H9 (cell line): Measurements from ENCODE around the gene XPA. TPM values are rescaled to one million over a fixed set of nuclear protein-coding genes. Genes with fewer than 3 reads are reported as not detected.

Source experiments
- DNase-seq: peaks from one replicate; pipeline ENCODE4 v3.0.0-alpha.2; 2017
- H2AFZ ChIP-seq: one replicate; pipeline ENCODE4 v1.6.1; 2013; ENCODE audit warnings: mild to moderate bottlenecking, low read length, control low read depth, moderate library complexity
- H2AK5ac ChIP-seq: 2 replicates; pipeline ENCODE4 v1.6.1; 2013; ENCODE audit warnings: low read length, control low read depth, mixed read lengths; ENCODE audit not compliant: insufficient read length
- H2BK120ac ChIP-seq: one replicate; pipeline ENCODE4 v1.6.1; 2013; ENCODE audit warnings: low read depth, mild to moderate bottlenecking, low read length, control low read depth, inconsistent platforms; ENCODE audit not compliant: poor library complexity, severe bottlenecking
- H2BK12ac ChIP-seq: 2 replicates; pipeline ENCODE4 v1.6.1; 2013; ENCODE audit warnings: low read length, control low read depth, mixed read lengths, low read depth; ENCODE audit not compliant: insufficient read length
- H2BK15ac ChIP-seq: 2 replicates; pipeline ENCODE4 v1.6.1; 2013; ENCODE audit warnings: low read depth, low read length, control low read depth
- H2BK20ac ChIP-seq: one replicate; pipeline ENCODE4 v1.6.1; 2013; ENCODE audit warnings: low read depth, mild to moderate bottlenecking, low read length, control low read depth, inconsistent platforms; ENCODE audit not compliant: poor library complexity, severe bottlenecking
- H2BK5ac ChIP-seq: 2 replicates; pipeline ENCODE4 v1.6.1; 2013; ENCODE audit warnings: low read length, control low read depth, mixed read lengths; ENCODE audit not compliant: insufficient read length
- H3K14ac ChIP-seq: 2 replicates; pipeline ENCODE4 v1.6.1; 2013; ENCODE audit warnings: low read length, control low read depth; ENCODE audit not compliant: insufficient read depth
- H3K18ac ChIP-seq: 2 replicates; pipeline ENCODE4 v1.6.1; 2013; ENCODE audit warnings: low read depth, mild to moderate bottlenecking, mixed read lengths, low read length, control low read depth; ENCODE audit not compliant: insufficient read length
- H3K23ac ChIP-seq: 2 replicates; pipeline ENCODE4 v1.6.1; 2013; ENCODE audit warnings: low read length, control low read depth, mixed read lengths, low read depth; ENCODE audit not compliant: insufficient read length
- H3K23me2 ChIP-seq: 2 replicates; pipeline ENCODE4 v1.6.1; 2013; ENCODE audit warnings: low read depth, mild to moderate bottlenecking, mixed read lengths, low read length, control low read depth; ENCODE audit not compliant: insufficient read length, poor library complexity, severe bottlenecking
- H3K27ac ChIP-seq: 2 replicates; pipeline ENCODE4 v1.5.1; 2013; ENCODE audit warnings: low read length, control low read depth, mixed read lengths, low read depth; ENCODE audit not compliant: insufficient read length
- H3K27me3 ChIP-seq: 2 replicates; pipeline ENCODE4 v1.6.1; 2013; ENCODE audit warnings: low read length, control low read depth, inconsistent platforms; ENCODE audit not compliant: insufficient read depth
- H3K4ac ChIP-seq: 2 replicates; pipeline ENCODE4 v1.6.1; 2013; ENCODE audit warnings: low read depth, mild to moderate bottlenecking, control low read depth, inconsistent platforms, low read length, moderate library complexity
- H3K4me1 ChIP-seq: 2 replicates; pipeline ENCODE4 v1.6.1; 2013; ENCODE audit warnings: low read length, control low read depth, inconsistent platforms; ENCODE audit not compliant: insufficient read depth
- H3K4me2 ChIP-seq: 2 replicates; pipeline ENCODE4 v1.6.1; 2013; ENCODE audit warnings: low read length, control low read depth, mixed read lengths; ENCODE audit not compliant: insufficient read length, insufficient read depth
- H3K56ac ChIP-seq: 2 replicates; pipeline ENCODE4 v1.6.1; 2013; ENCODE audit warnings: low read depth, mild to moderate bottlenecking, mixed read lengths, low read length, control low read depth; ENCODE audit not compliant: insufficient read length
- H3K79me1 ChIP-seq: 2 replicates; pipeline ENCODE4 v1.6.1; 2013; ENCODE audit warnings: low read depth, mild to moderate bottlenecking, moderate library complexity, low read length, control low read depth, inconsistent platforms; ENCODE audit not compliant: insufficient read depth, poor library complexity, severe bottlenecking
- H3K79me2 ChIP-seq: 2 replicates; pipeline ENCODE4 v1.6.1; 2013; ENCODE audit warnings: low read length, control low read depth, inconsistent platforms; ENCODE audit not compliant: insufficient read depth
- H3K9ac ChIP-seq: 2 replicates; pipeline ENCODE4 v1.6.1; 2013; ENCODE audit warnings: low read length, control low read depth, mixed read lengths; ENCODE audit not compliant: insufficient read length; ENCODE audit errors: extremely low read depth
- H3K9me3 ChIP-seq: one replicate; pipeline ENCODE4 v1.6.1; 2013; ENCODE audit warnings: low read depth, low read length, inconsistent platforms; ENCODE audit not compliant: control insufficient read depth
- H3T11ph ChIP-seq: one replicate; pipeline ENCODE4 v1.6.1; 2013; ENCODE audit warnings: mild to moderate bottlenecking, low read length, control low read depth, inconsistent platforms
- H4K20me1 ChIP-seq: one replicate; pipeline ENCODE4 v1.6.1; 2013; ENCODE audit not compliant: control insufficient read depth, insufficient read length, insufficient read depth
- H4K5ac ChIP-seq: 2 replicates; pipeline ENCODE4 v1.6.1; 2013; ENCODE audit warnings: low read depth, mild to moderate bottlenecking, mixed read lengths, low read length, control low read depth; ENCODE audit not compliant: insufficient read length
- H4K8ac ChIP-seq: replicated peaks from 2 replicates; pipeline ENCODE4 v1.6.1; 2013; ENCODE audit warnings: low read length, control low read depth, mixed read lengths, low read depth; ENCODE audit not compliant: insufficient read length
- H4K91ac ChIP-seq: 2 replicates; pipeline ENCODE4 v1.6.1; 2013; ENCODE audit warnings: low read depth, mild to moderate bottlenecking, moderate library complexity, mixed read lengths, low read length, control low read depth; ENCODE audit not compliant: insufficient read length
- H3K27ac Mint-ChIP-seq, 3 experiments: 2 replicates in 2 of 3; 3 replicates in 1 of 3; pipeline ENCODE4 v1.8.0; 2020 to 2021; ENCODE audit warnings: mixed read lengths in 3 of 3, mild to moderate bottlenecking in 1 of 3, moderate library complexity in 1 of 3
- H3K27me3 Mint-ChIP-seq: 2 replicates; pipeline ENCODE4 v1.8.0; 2021; ENCODE audit warnings: low read depth, mild to moderate bottlenecking, moderate library complexity, mixed read lengths
- H3K36me3 Mint-ChIP-seq, 3 experiments: 2 replicates in 2 of 3; 3 replicates in 1 of 3; pipeline ENCODE4 v1.8.0; 2020 to 2021; ENCODE audit warnings: low read depth in 3 of 3, mixed read lengths in 3 of 3; ENCODE audit not compliant: insufficient read depth in 1 of 3
- H3K4me1 Mint-ChIP-seq, 2 experiments: 2 replicates each; pipeline ENCODE4 v1.8.0; 2020; ENCODE audit warnings: mixed read lengths in 2 of 2
- H3K4me3 Mint-ChIP-seq, 2 experiments: 2 replicates in 1 of 2; 3 replicates in 1 of 2; pipeline ENCODE4 v1.8.0; 2020 to 2021; ENCODE audit warnings: mild to moderate bottlenecking in 2 of 2, mixed read lengths in 2 of 2, moderate library complexity in 1 of 2
- H3K9me3 Mint-ChIP-seq, 2 experiments: 2 replicates in 1 of 2; 3 replicates in 1 of 2; pipeline ENCODE4 v1.8.0; 2020; ENCODE audit warnings: mild to moderate bottlenecking in 2 of 2, mixed read lengths in 2 of 2, moderate library complexity in 1 of 2
- WGBS: extraction: QIAGEN DNeasy Blood & Tissue Kit; methylation state at CpG from one replicate; pipeline ENCODE4 v1.1.7; 2013; ENCODE audit warnings: missing lambda C conversion rate, low lambda C conversion rate, mixed read lengths; ENCODE audit not compliant: insufficient read length; ENCODE audit errors: extremely low coverage; 5-methylcytosine and 5-hydroxymethylcytosine counted together
- total RNA-seq: library from RNA; stranded (reverse); gene quantifications from 2 replicates; pipeline ENCODE4 v1.2.1, GENCODE V29; 2021
- TF ChIP-seq, protein P1 (sequence below): fragments of 200-600 bp; sonication (generic); conservative IDR thresholded peaks from 3 replicates; pipeline ENCODE4 v1.8.0; 2021; ENCODE audit warnings: antibody characterized with exemption, mild to moderate bottlenecking

The XPA gene
- total RNA-seq, 1 experiment from 2014 or later = 6.6 TPM

GRCh38 chr9:97673922-97674321 is 23.2 kb downstream of the XPA start:
- H3K23ac ChIP-seq = no peak overlapping the region
- no peak overlapping the region for H4K91ac ChIP-seq
- no peak overlapping the region for H3K27ac Mint-ChIP-seq
- WGBS = no CpG with 5 or more reads among the region's 3 CpGs
- no peak for DNase-seq
- H2AFZ ChIP-seq = no peak overlapping the region
- H3K18ac ChIP-seq = no peak overlapping the region
- no peak overlapping the region for H3K4ac ChIP-seq
- no peaks in the 10 kb centered on the region for H3K79me1 ChIP-seq
- no peaks in the 10 kb centered on the region for H4K20me1 ChIP-seq
- H4K8ac ChIP-seq = no peak overlapping the region
- H3K4me1 Mint-ChIP-seq = no peaks in the 10 kb centered on the region
- no peak overlapping the region for H3K4me3 Mint-ChIP-seq
- no peak overlapping the region for H4K5ac ChIP-seq
- no peak overlapping the region for H2BK20ac ChIP-seq
- no peak overlapping the region for H2BK12ac ChIP-seq
- H3K23me2 ChIP-seq = no peaks in the 10 kb centered on the region
- TF ChIP-seq, protein P1, sequence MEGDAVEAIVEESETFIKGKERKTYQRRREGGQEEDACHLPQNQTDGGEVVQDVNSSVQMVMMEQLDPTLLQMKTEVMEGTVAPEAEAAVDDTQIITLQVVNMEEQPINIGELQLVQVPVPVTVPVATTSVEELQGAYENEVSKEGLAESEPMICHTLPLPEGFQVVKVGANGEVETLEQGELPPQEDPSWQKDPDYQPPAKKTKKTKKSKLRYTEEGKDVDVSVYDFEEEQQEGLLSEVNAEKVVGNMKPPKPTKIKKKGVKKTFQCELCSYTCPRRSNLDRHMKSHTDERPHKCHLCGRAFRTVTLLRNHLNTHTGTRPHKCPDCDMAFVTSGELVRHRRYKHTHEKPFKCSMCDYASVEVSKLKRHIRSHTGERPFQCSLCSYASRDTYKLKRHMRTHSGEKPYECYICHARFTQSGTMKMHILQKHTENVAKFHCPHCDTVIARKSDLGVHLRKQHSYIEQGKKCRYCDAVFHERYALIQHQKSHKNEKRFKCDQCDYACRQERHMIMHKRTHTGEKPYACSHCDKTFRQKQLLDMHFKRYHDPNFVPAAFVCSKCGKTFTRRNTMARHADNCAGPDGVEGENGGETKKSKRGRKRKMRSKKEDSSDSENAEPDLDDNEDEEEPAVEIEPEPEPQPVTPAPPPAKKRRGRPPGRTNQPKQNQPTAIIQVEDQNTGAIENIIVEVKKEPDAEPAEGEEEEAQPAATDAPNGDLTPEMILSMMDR = no peak
- no peaks in the 10 kb centered on the region for H3K9me3 ChIP-seq
- H2BK120ac ChIP-seq = no peak overlapping the region
- no peak overlapping the region for H3K4me2 ChIP-seq
- no peak overlapping the region for H3K9ac ChIP-seq
- H3K36me3 Mint-ChIP-seq = peaks cover 17 to 67% (median 55%) of the 10 kb centered on the region in 3 experiments; a peak in 6 of 7 replicates
- H3T11ph ChIP-seq = no peak overlapping the region
- no peaks in the 10 kb centered on the region for H3K27me3 ChIP-seq
- H2BK5ac ChIP-seq = no peak overlapping the region
- no peak overlapping the region for H3K56ac ChIP-seq
- H2BK15ac ChIP-seq = no peak overlapping the region
- no peak overlapping the region for H3K27ac ChIP-seq
- H3K14ac ChIP-seq = no peak overlapping the region
- H3K4me1 ChIP-seq = no peaks in the 10 kb centered on the region
- H3K9me3 Mint-ChIP-seq = no peaks in the 10 kb centered on the region
- H3K27me3 Mint-ChIP-seq = no peaks in the 10 kb centered on the region
- no peaks in the 10 kb centered on the region for H3K79me2 ChIP-seq
- no peak overlapping the region for H2AK5ac ChIP-seq
